Epidermal melanocyte (primary cell): Measurements from ENCODE around the gene PCMT1.
"Not testable (repeated sequence)": the region's sequence is repeated elsewhere in the genome, so short reads cannot be mapped to it uniquely, and the experiment has no call there.

Experiments
- DNase-seq: peaks from one replicate; pipeline ENCODE4 v3.0.0; 2011; ENCODE audit warnings: low spot score; ENCODE audit not compliant: insufficient read length

PCMT1 gene

GRCh38 chr6:149749594-149750135, at the start of gene PCMT1:
PCMT1 (plus strand) TSS chr6:149749741; CDS start chr6:149749902, 161 bp downstream.
- peak; percentile 71 for DNase-seq

- no peak for DNase-seq
These were observed 47.8 kb upstream of the PCMT1 start for GRCh38 chr6:149701714-149702113.

GRCh38 chr6:149711711-149712110, 37.8 kb upstream of the PCMT1 start:
- DNase-seq: no peak

- no peak for DNase-seq
These were observed 35.1 kb upstream of the PCMT1 start for GRCh38 chr6:149714442-149714841.

GRCh38 chr6:149716181-149716963, 33.2 kb upstream of the PCMT1 start:
- DNase-seq: no peak

GRCh38 chr6:149717255-149717587, 32.3 kb upstream of the PCMT1 start:
- no peak for DNase-seq

- DNase-seq: peak; percentile 72
These were observed 31.7 kb upstream of the PCMT1 start, which contains the start of gene LATS1 for GRCh38 chr6:149717588-149718458. LATS1 (minus strand) TSS chr6:149718101; CDS start chr6:149702126, 15,975 bp downstream.

GRCh38 chr6:149719531-149719930, 30.0 kb upstream of the PCMT1 start:
- DNase-seq: no peak

GRCh38 chr6:149723262-149723661, 26.3 kb upstream of the PCMT1 start:
- DNase-seq: no peak

GRCh38 chr6:149723771-149724417, 25.6 kb upstream of the PCMT1 start:
- DNase-seq: no peak

- no peak for DNase-seq
These were observed 23.8 kb upstream of the PCMT1 start for GRCh38 chr6:149725785-149726184.

- DNase-seq: no peak
These were observed 21.6 kb upstream of the PCMT1 start for GRCh38 chr6:149727793-149728498.

- DNase-seq: no peak
These were observed 20.9 kb upstream of the PCMT1 start for GRCh38 chr6:149728499-149729234.

- DNase-seq: no peak
These were observed 19.7 kb upstream of the PCMT1 start for GRCh38 chr6:149729824-149730223.

- DNase-seq: no peak
These were observed 16.3 kb upstream of the PCMT1 start for GRCh38 chr6:149733089-149733720.

GRCh38 chr6:149734915-149735314, 14.6 kb upstream of the PCMT1 start:
- no peak for DNase-seq

GRCh38 chr6:149745252-149745651, 4.3 kb upstream of the PCMT1 start:
- DNase-seq: not testable (repeated sequence)

GRCh38 chr6:149746147-149746946, 3.2 kb upstream of the PCMT1 start, which contains the start of gene NUP43:
NUP43 (minus strand) TSS chr6:149746529; CDS start chr6:149746495, 34 bp downstream.
- DNase-seq: peak; percentile 68

GRCh38 chr6:149749082-149749593, 403 bp upstream of the PCMT1 start:
- not testable (repeated sequence) for DNase-seq
